ENCODE results near the gene LAMA1. TPM values are rescaled to one million over a fixed set of nuclear protein-coding genes. Genes with fewer than 3 reads are reported as not detected.

Gene LAMA1
- total RNA-seq, 1 experiment from 2014 or later: not detected

- Histone ChIP-seq H3K4me1 (ENCODE audit: low read length) (no peaks in the 10 kb centered on the region), H3K79me2 (ENCODE audit: low read length) (no peaks in the 10 kb centered on the region), H4K20me1 (ENCODE audit: insufficient read depth, low read depth, low read length) (no peaks in the 10 kb centered on the region), H3K4me2 (ENCODE audit: low read depth, low read length, poor library complexity, severe bottlenecking) (no peak overlapping the region), H3K4me3 (ENCODE audit: low read length) (no peak overlapping the region), H3K27ac (ENCODE audit: low read length) (no peak overlapping the region), H3K36me3 (ENCODE audit: insufficient read depth, low read length) (no peaks in the 10 kb centered on the region), H3K27me3 (ENCODE audit: low read length) (no peaks in the 10 kb centered on the region), H3K9me3 (ENCODE audit: low read length) (no peaks in the 10 kb centered on the region), H2AFZ (ENCODE audit: low read length) (no peak overlapping the region), H3K9ac (ENCODE audit: low read length) (no peak overlapping the region), H3K9me2 (replicated peaks; ENCODE audit: insufficient read depth, low read length) (no peaks in the 10 kb centered on the region)
- no peak for DNase-seq
These were observed 162.3 kb downstream of the LAMA1 start for GRCh38 chr18:6955304-6955703.

GRCh38 chr18:6954501-6954900 is 163.1 kb downstream of the LAMA1 start:
- DNase-seq: no peak
- Histone ChIP-seq H3K9me2 (replicated peaks; ENCODE audit: insufficient read depth, low read length) (no peaks in the 10 kb centered on the region), H4K20me1 (ENCODE audit: insufficient read depth, low read depth, low read length) (no peaks in the 10 kb centered on the region), H3K4me1 (ENCODE audit: low read length) (no peaks in the 10 kb centered on the region), H3K4me3 (ENCODE audit: low read length) (no peak overlapping the region), H3K9me3 (ENCODE audit: low read length) (no peaks in the 10 kb centered on the region), H3K79me2 (ENCODE audit: low read length) (no peaks in the 10 kb centered on the region), H3K27ac (ENCODE audit: low read length) (no peak overlapping the region), H3K9ac (ENCODE audit: low read length) (no peak overlapping the region), H3K27me3 (ENCODE audit: low read length) (no peaks in the 10 kb centered on the region), H2AFZ (ENCODE audit: low read length) (no peak overlapping the region), H3K36me3 (ENCODE audit: insufficient read depth, low read length) (no peaks in the 10 kb centered on the region), H3K4me2 (ENCODE audit: low read depth, low read length, poor library complexity, severe bottlenecking) (no peak overlapping the region)

GRCh38 chr18:6951336-6952090 is 166.1 kb downstream of the LAMA1 start:
- no peaks in the 10 kb centered on the region for H3K79me2 ChIP-seq (ENCODE audit: low read length)
- H3K4me2 ChIP-seq (ENCODE audit: low read depth, low read length, poor library complexity, severe bottlenecking): no peak overlapping the region
- H3K27me3 ChIP-seq (ENCODE audit: low read length): no peaks in the 10 kb centered on the region
- DNase-seq: no peak
- H3K9ac ChIP-seq (ENCODE audit: low read length): no peak overlapping the region
- H3K4me1 ChIP-seq (ENCODE audit: low read length): no peaks in the 10 kb centered on the region
- no peaks in the 10 kb centered on the region for H3K36me3 ChIP-seq (ENCODE audit: insufficient read depth, low read length)
- no peaks in the 10 kb centered on the region for H4K20me1 ChIP-seq (ENCODE audit: insufficient read depth, low read depth, low read length)
- no peaks in the 10 kb centered on the region for H3K9me3 ChIP-seq (ENCODE audit: low read length)
- no peak overlapping the region for H3K27ac ChIP-seq (ENCODE audit: low read length)
- no peaks in the 10 kb centered on the region for H3K9me2 ChIP-seq (replicated peaks; ENCODE audit: insufficient read depth, low read length)
- no peak overlapping the region for H2AFZ ChIP-seq (ENCODE audit: low read length)
- no peak overlapping the region for H3K4me3 ChIP-seq (ENCODE audit: low read length)

GRCh38 chr18:6950641-6951040 is 167.0 kb downstream of the LAMA1 start:
- no peak overlapping the region for H3K4me2 ChIP-seq (ENCODE audit: low read depth, low read length, poor library complexity, severe bottlenecking)
- H3K4me3 ChIP-seq (ENCODE audit: low read length): no peak overlapping the region
- no peaks in the 10 kb centered on the region for H3K36me3 ChIP-seq (ENCODE audit: insufficient read depth, low read length)
- H3K27me3 ChIP-seq (ENCODE audit: low read length): no peaks in the 10 kb centered on the region
- H3K79me2 ChIP-seq (ENCODE audit: low read length): no peaks in the 10 kb centered on the region
- no peaks in the 10 kb centered on the region for H4K20me1 ChIP-seq (ENCODE audit: insufficient read depth, low read depth, low read length)
- H2AFZ ChIP-seq (ENCODE audit: low read length): no peak overlapping the region
- H3K4me1 ChIP-seq (ENCODE audit: low read length): no peaks in the 10 kb centered on the region
- H3K9ac ChIP-seq (ENCODE audit: low read length): no peak overlapping the region
- H3K9me3 ChIP-seq (ENCODE audit: low read length): no peaks in the 10 kb centered on the region
- H3K9me2 ChIP-seq (replicated peaks; ENCODE audit: insufficient read depth, low read length): no peaks in the 10 kb centered on the region
- DNase-seq: no peak
- H3K27ac ChIP-seq (ENCODE audit: low read length): no peak overlapping the region

GRCh38 chr18:6949800-6950586 is 167.6 kb downstream of the LAMA1 start:
- Histone ChIP-seq H4K20me1 (ENCODE audit: insufficient read depth, low read depth, low read length) (no peaks in the 10 kb centered on the region), H3K27ac (ENCODE audit: low read length) (no peak overlapping the region), H3K27me3 (ENCODE audit: low read length) (no peaks in the 10 kb centered on the region), H3K4me3 (ENCODE audit: low read length) (no peak overlapping the region), H3K79me2 (ENCODE audit: low read length) (no peaks in the 10 kb centered on the region), H3K4me2 (ENCODE audit: low read depth, low read length, poor library complexity, severe bottlenecking) (no peak overlapping the region), H3K9ac (ENCODE audit: low read length) (no peak overlapping the region), H3K36me3 (ENCODE audit: insufficient read depth, low read length) (no peaks in the 10 kb centered on the region), H3K9me2 (replicated peaks; ENCODE audit: insufficient read depth, low read length) (no peaks in the 10 kb centered on the region), H3K4me1 (ENCODE audit: low read length) (no peaks in the 10 kb centered on the region), H3K9me3 (ENCODE audit: low read length) (no peaks in the 10 kb centered on the region), H2AFZ (ENCODE audit: low read length) (no peak overlapping the region)
- no peak for DNase-seq

GRCh38 chr18:6948281-6949055 is 169.1 kb downstream of the LAMA1 start:
- H3K4me3 ChIP-seq (ENCODE audit: low read length): no peak overlapping the region
- no peak overlapping the region for H3K27ac ChIP-seq (ENCODE audit: low read length)
- no peak overlapping the region for H3K4me2 ChIP-seq (ENCODE audit: low read depth, low read length, poor library complexity, severe bottlenecking)
- no peaks in the 10 kb centered on the region for H3K36me3 ChIP-seq (ENCODE audit: insufficient read depth, low read length)
- H3K4me1 ChIP-seq (ENCODE audit: low read length): no peaks in the 10 kb centered on the region
- DNase-seq: no peak
- H3K9me3 ChIP-seq (ENCODE audit: low read length): no peaks in the 10 kb centered on the region
- H2AFZ ChIP-seq (ENCODE audit: low read length): no peak overlapping the region
- H3K79me2 ChIP-seq (ENCODE audit: low read length): no peaks in the 10 kb centered on the region
- no peak overlapping the region for H3K9ac ChIP-seq (ENCODE audit: low read length)
- no peaks in the 10 kb centered on the region for H3K9me2 ChIP-seq (replicated peaks; ENCODE audit: insufficient read depth, low read length)
- no peaks in the 10 kb centered on the region for H4K20me1 ChIP-seq (ENCODE audit: insufficient read depth, low read depth, low read length)
- no peaks in the 10 kb centered on the region for H3K27me3 ChIP-seq (ENCODE audit: low read length)

- H2AFZ ChIP-seq (ENCODE audit: low read length): no peak overlapping the region
- no peak overlapping the region for H3K27ac ChIP-seq (ENCODE audit: low read length)
- no peaks in the 10 kb centered on the region for H3K27me3 ChIP-seq (ENCODE audit: low read length)
- H3K9me2 ChIP-seq (replicated peaks; ENCODE audit: insufficient read depth, low read length): no peaks in the 10 kb centered on the region
- H3K9ac ChIP-seq (ENCODE audit: low read length): no peak overlapping the region
- no peaks in the 10 kb centered on the region for H4K20me1 ChIP-seq (ENCODE audit: insufficient read depth, low read depth, low read length)
- no peak overlapping the region for H3K4me3 ChIP-seq (ENCODE audit: low read length)
- DNase-seq: no peak
- H3K4me2 ChIP-seq (ENCODE audit: low read depth, low read length, poor library complexity, severe bottlenecking): no peak overlapping the region
- no peaks in the 10 kb centered on the region for H3K79me2 ChIP-seq (ENCODE audit: low read length)
- no peaks in the 10 kb centered on the region for H3K36me3 ChIP-seq (ENCODE audit: insufficient read depth, low read length)
- H3K9me3 ChIP-seq (ENCODE audit: low read length): no peaks in the 10 kb centered on the region
- no peaks in the 10 kb centered on the region for H3K4me1 ChIP-seq (ENCODE audit: low read length)
These were observed 170.1 kb downstream of the LAMA1 start for GRCh38 chr18:6947338-6948030.

All from Karpas-422 (cell line).